AG04450 (cell line): Measurements from ENCODE around the gene TM9SF3. TPM values are rescaled to one million over a fixed set of nuclear protein-coding genes. Genes with fewer than 3 reads are reported as not detected.

Experiments used
- CTCF ChIA-PET: fragments of 300-600, 350-600 bp; formaldehyde crosslinking; extraction: SDS; loops from one replicate; lab custom pipeline; 2022; ENCODE audit warnings: antibody characterized with exemption, inconsistent platforms; lab: Charles Lee
- POLR2A ChIA-PET: fragments of 350-600 bp; formaldehyde crosslinking; extraction: SDS; loops from one replicate; lab custom pipeline; 2021; ENCODE audit warnings: antibody characterized with exemption, inconsistent platforms; lab: Yijun Ruan, JAX
- DNase-seq: peaks from one replicate; pipeline ENCODE4 v3.0.0-alpha.2; 2011; ENCODE audit warnings: low read depth, low spot score
- H3K27ac ChIP-seq: one replicate; pipeline ENCODE4 v1.5.1; 2012; ENCODE audit warnings: low read depth, low read length, control low read depth
- H3K27me3 ChIP-seq: one replicate; pipeline ENCODE4 v1.6.0; 2012; ENCODE audit warnings: low read length; ENCODE audit not compliant: control insufficient read depth, insufficient read depth
- H3K4me3 ChIP-seq: 2 replicates; pipeline ENCODE4 v1.5.1; 2011; ENCODE audit warnings: mild to moderate bottlenecking, low read depth, low read length, control low read depth
- H3K9me3 ChIP-seq: 2 replicates; pipeline ENCODE4 v1.5.1; 2012; ENCODE audit warnings: low read length; ENCODE audit not compliant: control insufficient read depth, insufficient read depth
- polyA plus RNA-seq: library from polyadenylated mRNA; depleted of rRNA; stranded (reverse); fragments of >200 nt; gene quantifications from 2 replicates; pipeline ENCODE4 v1.2.3, GENCODE V29; 2011
- TF ChIP-seq, protein P1 (sequence below): IDR thresholded peaks from 2 replicates; pipeline ENCODE4 v1.5.1; 2011; ENCODE audit warnings: low read depth, low read length, control low read depth, inconsistent platforms

Gene TM9SF3
- polyA plus RNA-seq, 1 experiment: 90.7 TPM

GRCh38 chr10:96606946-96607345 is 20.1 kb upstream of the TM9SF3 start:
- CTCF ChIA-PET: no interaction called here

DNA sequence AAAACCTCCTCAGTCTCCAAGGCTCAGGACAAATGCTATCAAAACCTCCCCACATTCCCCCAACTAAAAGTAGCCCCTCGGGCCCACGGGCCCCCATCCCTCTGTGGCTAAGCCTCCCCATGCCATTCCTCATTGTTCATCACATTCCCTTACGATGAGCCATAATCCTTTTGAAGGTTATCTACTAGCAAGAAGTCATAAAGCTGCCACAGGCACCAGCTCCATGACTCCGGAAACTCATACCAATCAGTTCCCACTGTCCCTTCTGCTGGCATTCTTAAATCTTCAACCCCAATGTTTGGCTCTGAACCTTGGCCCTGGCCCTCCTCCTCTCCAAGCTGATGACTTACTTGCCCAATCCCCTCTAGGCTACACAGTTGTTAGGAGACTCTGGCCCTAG is 19.4 kb upstream of the TM9SF3 start:
- Histone ChIP-seq H3K27me3 (peaks cover 10% of the 10 kb centered on the region), H3K4me3 (no peak overlapping the region), H3K27ac (no peak overlapping the region), H3K9me3 (no peaks in the 10 kb centered on the region)
- CTCF ChIA-PET: no interaction called here
- DNase-seq: no peak
- TF ChIP-seq, protein P1, sequence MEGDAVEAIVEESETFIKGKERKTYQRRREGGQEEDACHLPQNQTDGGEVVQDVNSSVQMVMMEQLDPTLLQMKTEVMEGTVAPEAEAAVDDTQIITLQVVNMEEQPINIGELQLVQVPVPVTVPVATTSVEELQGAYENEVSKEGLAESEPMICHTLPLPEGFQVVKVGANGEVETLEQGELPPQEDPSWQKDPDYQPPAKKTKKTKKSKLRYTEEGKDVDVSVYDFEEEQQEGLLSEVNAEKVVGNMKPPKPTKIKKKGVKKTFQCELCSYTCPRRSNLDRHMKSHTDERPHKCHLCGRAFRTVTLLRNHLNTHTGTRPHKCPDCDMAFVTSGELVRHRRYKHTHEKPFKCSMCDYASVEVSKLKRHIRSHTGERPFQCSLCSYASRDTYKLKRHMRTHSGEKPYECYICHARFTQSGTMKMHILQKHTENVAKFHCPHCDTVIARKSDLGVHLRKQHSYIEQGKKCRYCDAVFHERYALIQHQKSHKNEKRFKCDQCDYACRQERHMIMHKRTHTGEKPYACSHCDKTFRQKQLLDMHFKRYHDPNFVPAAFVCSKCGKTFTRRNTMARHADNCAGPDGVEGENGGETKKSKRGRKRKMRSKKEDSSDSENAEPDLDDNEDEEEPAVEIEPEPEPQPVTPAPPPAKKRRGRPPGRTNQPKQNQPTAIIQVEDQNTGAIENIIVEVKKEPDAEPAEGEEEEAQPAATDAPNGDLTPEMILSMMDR: no peak
- POLR2A ChIA-PET: no interaction called here

More at GRCh38 chr10:96606946-96607345, 20.1 kb upstream of the TM9SF3 start:
- Histone ChIP-seq H3K4me3 (no peak overlapping the region), H3K9me3 (no peaks in the 10 kb centered on the region), H3K27ac (no peak overlapping the region), H3K27me3 (peaks cover 10% of the 10 kb centered on the region)
- POLR2A ChIA-PET: no interaction called here
- TF ChIP-seq, protein P1: no peak
- DNase-seq: no peak

DNA sequence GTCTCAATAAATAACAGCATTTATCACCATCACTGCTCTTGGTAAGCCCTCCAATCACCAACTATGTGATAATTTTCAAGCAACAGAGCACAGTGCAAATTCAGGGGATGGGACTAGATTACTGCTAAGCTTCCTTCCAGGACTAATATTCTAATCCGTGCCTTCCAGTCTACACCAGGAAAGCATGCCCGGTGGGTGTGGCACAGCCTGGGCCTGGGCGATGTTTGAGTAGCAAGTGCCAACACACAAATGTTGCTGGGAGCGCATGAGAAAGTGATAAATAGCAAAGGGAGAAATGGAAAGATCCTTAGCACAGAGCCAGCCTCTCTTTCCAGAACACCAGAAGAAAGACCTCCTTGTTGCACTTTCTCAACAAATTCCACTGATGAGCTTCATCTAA is 13.5 kb upstream of the TM9SF3 start:
- H3K27ac ChIP-seq: no peak overlapping the region
- no peak for DNase-seq
- ChIA-PET POLR2A (no interaction called here), CTCF (no interaction called here)
- H3K9me3 ChIP-seq: no peaks in the 10 kb centered on the region
- H3K27me3 ChIP-seq: peaks cover 22% of the 10 kb centered on the region
- no peak overlapping the region for H3K4me3 ChIP-seq
- TF ChIP-seq, protein P1: no peak

DNA sequence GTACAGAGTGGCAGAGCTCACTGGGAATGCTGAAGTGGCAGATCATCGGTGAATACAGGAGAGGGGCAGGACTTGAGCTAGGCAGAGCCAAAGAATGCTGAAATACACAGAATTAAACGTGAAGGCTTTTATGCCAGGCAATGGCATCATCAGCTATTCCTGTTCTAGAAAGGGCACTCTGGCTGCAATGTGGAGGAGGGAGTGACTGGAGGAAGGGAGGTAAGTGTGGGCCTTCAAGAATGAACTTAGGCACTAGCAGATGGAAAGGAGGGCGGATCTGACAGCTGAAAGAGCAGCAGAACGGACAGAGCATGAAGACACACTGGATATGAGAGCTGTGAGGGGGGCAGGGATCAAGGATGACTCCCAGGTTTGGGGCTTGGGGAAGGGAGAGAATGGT is 12.0 kb upstream of the TM9SF3 start:
- ChIA-PET POLR2A (no interaction called here), CTCF (no interaction called here)
- Histone ChIP-seq H3K4me3 (no peak overlapping the region), H3K27me3 (peaks cover 22% of the 10 kb centered on the region), H3K9me3 (no peaks in the 10 kb centered on the region), H3K27ac (no peak overlapping the region)
- DNase-seq: no peak
- TF ChIP-seq, protein P1: no peak

GRCh38 chr10:96596422-96597407 is 9.9 kb upstream of the TM9SF3 start:
- H3K9me3 ChIP-seq: no peaks in the 10 kb centered on the region
- ChIA-PET POLR2A (no interaction called here), CTCF (interaction anchor here (0.7 kb wide), 1 partner anchor 51 kb away, joined by 3 read pairs; no protein-coding TSS in a partner anchor)
- DNase-seq: no peak
- peaks cover 19% of the 10 kb centered on the region for H3K27me3 ChIP-seq
- H3K27ac ChIP-seq: no peak overlapping the region
- H3K4me3 ChIP-seq: no peak overlapping the region
- TF ChIP-seq, protein P1: no peak
